B cell (primary cell): ENCODE results near the gene SMAD7.

Experiments
- EZH2 ChIP-seq: IDR thresholded peaks from 2 replicates; pipeline ENCODE4 v1.6.1; 2012; ENCODE audit warnings: borderline replicate concordance, low read depth, mild to moderate bottlenecking, moderate library complexity, low read length; ENCODE audit not compliant: insufficient read depth, poor library complexity, severe bottlenecking
- TF ChIP-seq, protein P1 (sequence below): fragments of 200-600 bp; IDR thresholded peaks from one replicate; pipeline ENCODE4 v1.8.0; 2022; ENCODE audit warnings: antibody characterized with exemption, mild to moderate bottlenecking

DNA sequence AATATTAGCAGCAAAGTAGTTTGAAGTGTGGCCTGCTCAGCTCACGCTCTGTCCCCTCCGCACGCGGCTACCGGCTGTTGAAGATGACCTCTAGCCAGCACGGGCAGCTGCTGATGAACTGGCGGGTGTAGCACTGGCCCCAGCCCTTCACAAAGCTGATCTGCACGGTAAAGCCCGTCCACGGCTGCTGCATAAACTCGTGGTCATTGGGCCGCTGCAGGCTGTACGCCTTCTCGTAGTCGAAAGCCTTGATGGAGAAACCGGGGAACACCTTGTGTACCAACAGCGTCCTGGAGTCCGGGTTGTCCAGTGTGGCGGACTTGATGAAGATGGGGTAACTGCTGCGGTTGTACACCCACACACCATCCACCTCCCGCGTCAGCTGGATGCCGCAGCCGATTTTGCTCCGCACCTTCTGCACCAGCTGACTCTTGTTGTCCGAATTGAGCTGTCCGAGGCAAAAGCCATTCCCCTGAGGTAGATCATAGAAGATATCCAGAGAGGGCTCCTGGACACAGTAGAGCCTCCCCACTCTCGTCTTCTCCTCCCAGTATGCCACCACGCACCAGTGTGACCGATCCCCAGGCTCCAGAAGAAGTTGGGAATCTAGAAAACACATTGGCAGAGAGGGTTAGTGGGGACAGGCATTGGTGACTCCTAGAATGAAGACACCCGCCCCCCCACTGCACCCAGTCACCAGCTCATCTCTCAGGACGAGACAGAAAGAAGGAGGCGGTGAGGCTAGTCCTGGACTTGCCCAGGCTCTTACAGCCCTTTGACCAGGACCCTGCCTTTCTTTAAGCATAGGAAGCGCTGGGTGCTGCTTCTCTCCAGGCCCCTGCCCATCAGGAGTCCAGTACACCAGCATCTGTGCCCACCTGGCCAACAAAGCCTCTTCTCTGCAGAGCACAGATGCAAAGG is 29.2 kb downstream of the SMAD7 start:
- no peak for TF ChIP-seq EZH2
- TF ChIP-seq, protein P1, sequence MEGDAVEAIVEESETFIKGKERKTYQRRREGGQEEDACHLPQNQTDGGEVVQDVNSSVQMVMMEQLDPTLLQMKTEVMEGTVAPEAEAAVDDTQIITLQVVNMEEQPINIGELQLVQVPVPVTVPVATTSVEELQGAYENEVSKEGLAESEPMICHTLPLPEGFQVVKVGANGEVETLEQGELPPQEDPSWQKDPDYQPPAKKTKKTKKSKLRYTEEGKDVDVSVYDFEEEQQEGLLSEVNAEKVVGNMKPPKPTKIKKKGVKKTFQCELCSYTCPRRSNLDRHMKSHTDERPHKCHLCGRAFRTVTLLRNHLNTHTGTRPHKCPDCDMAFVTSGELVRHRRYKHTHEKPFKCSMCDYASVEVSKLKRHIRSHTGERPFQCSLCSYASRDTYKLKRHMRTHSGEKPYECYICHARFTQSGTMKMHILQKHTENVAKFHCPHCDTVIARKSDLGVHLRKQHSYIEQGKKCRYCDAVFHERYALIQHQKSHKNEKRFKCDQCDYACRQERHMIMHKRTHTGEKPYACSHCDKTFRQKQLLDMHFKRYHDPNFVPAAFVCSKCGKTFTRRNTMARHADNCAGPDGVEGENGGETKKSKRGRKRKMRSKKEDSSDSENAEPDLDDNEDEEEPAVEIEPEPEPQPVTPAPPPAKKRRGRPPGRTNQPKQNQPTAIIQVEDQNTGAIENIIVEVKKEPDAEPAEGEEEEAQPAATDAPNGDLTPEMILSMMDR = no peak
